Gastroesophageal sphincter (tissue), 4 donors: ENCODE data around the gene MYH6. TPM values are rescaled to one million over a fixed set of nuclear protein-coding genes. Genes with fewer than 3 reads are reported as not detected.
"Not testable (repeated sequence)": the region's sequence is repeated elsewhere in the genome, so short reads cannot be mapped to it uniquely, and the experiment has no call there.

ENCODE experiments used
- ATAC-seq: fragments of 150-250 bp; one replicate; pipeline ENCODE4 v1.9.1; 2016; ENCODE audit warnings: mild to moderate bottlenecking, moderate library complexity
- H3K27ac ChIP-seq, 4 donors: fragments of 200-600 bp; sonication (generic) in 3 of 4; 1 replicate in 3 of 4; 2 replicates in 1 of 4; pipeline ENCODE4 v1.5.1; 2016 to 2019
- H3K27me3 ChIP-seq: fragments of 200-600 bp; sonication (generic); one replicate; pipeline ENCODE4 v1.5.1; 2019
- H3K36me3 ChIP-seq, 2 donors: fragments of 200-600 bp; sonication (generic); one replicate each; pipeline ENCODE4 v1.5.1; 2019; ENCODE audit warnings: control low read depth in 1 of 2
- H3K4me1 ChIP-seq, 3 donors: fragments of 200-600 bp; sonication (generic); 1 replicate in 2 of 3; 2 replicates in 1 of 3; pipeline ENCODE4 v1.5.1; 2016 to 2019; ENCODE audit warnings: control low read depth in 2 of 3
- H3K4me3 ChIP-seq, 2 donors: fragments of 200-600 bp; sonication (generic); one replicate each; pipeline ENCODE4 v1.5.1; 2019; ENCODE audit warnings: mild to moderate bottlenecking in 1 of 2, moderate library complexity in 1 of 2
- H3K9me3 ChIP-seq, 3 donors: fragments of 200-600 bp; sonication (generic); one replicate each; pipeline ENCODE4 v1.5.1; 2017 to 2019; ENCODE audit warnings: control low read depth in 2 of 3
- CTCF ChIP-seq, 4 experiments: fragments of 200-600 bp in 2 of 4; fragments of 450-650 bp in 2 of 4; sonication (generic) in 1 of 4; IDR thresholded peaks; one replicate each; pipeline ENCODE4 v1.5.1; 2017 to 2019; ENCODE audit warnings: antibody characterized with exemption in 4 of 4, mild to moderate bottlenecking in 2 of 4, moderate library complexity in 2 of 4
- EP300 ChIP-seq: sonication (generic); formaldehyde crosslinking; IDR thresholded peaks from one replicate; pipeline ENCODE4 v1.6.1; 2017; ENCODE audit warnings: antibody characterized with exemption, mild to moderate bottlenecking
- POLR2A ChIP-seq, 2 donors: fragments of 450-650 bp; IDR thresholded peaks; one replicate each; pipeline ENCODE4 v1.6.1; 2017; ENCODE audit warnings: antibody characterized with exemption in 2 of 2, mild to moderate bottlenecking in 2 of 2, moderate library complexity in 1 of 2
- POLR2AphosphoS5 ChIP-seq: sonication (generic); formaldehyde crosslinking; IDR thresholded peaks from one replicate; pipeline ENCODE4 v1.6.1; 2017; ENCODE audit warnings: antibody characterized with exemption
- WGBS, 2 donors: methylation state at CpG; one replicate each; pipeline ENCODE4 v1.1.5; 2018; ENCODE audit warnings: low coverage in 1 of 2; 5-methylcytosine and 5-hydroxymethylcytosine counted together
- total RNA-seq, 4 donors: library from RNA; depleted of rRNA; stranded (reverse); fragments of >200 nt; gene quantifications; one replicate each; pipeline ENCODE4 v1.1.0, GENCODE V29; 2016

The MYH6 gene
- not detected for total RNA-seq

- no peaks in the 10 kb centered on the region for H3K4me1 ChIP-seq
- no peak within 1 kb of the TSS for H3K4me3 ChIP-seq
- H3K9me3 ChIP-seq = no peaks in the 10 kb centered on the region
- H3K27ac ChIP-seq = no peak within 1 kb of the TSS
- no peaks in the 10 kb centered on the region for H3K36me3 ChIP-seq
- WGBS, 2 donors = 74 to 87% methylated on average over 4 to 13 of the region's 15 CpGs
- peaks cover 53% of the 10 kb centered on the region for H3K27me3 ChIP-seq
- no peak for TF ChIP-seq CTCF (IDR thresholded peaks at IDR 0.05)
- TF ChIP-seq EP300 = no peak
- TF ChIP-seq POLR2A (IDR thresholded peaks at IDR 0.05) = no peak
- no peak for TF ChIP-seq POLR2AphosphoS5
- no peak for ATAC-seq
Measured at GRCh38 chr14:23407516-23408306, at the start of gene MYH6. MYH6 (minus strand) TSS chr14:23408273; CDS start chr14:23407223, 1,050 bp downstream.

- not testable (repeated sequence) for H3K4me3 ChIP-seq, H3K36me3 ChIP-seq, H3K4me1 ChIP-seq, H3K27ac ChIP-seq, ATAC-seq, H3K9me3 ChIP-seq
- H3K27me3 ChIP-seq = peaks cover 34% of the 10 kb centered on the region
- 71 to 75% methylated on average over 3 to 8 of the region's 11 CpGs for WGBS, 2 donors
Measured at GRCh38 chr14:23456883-23457586, 49.0 kb upstream of the MYH6 start.

GRCh38 chr14:23454445-23454856 is 46.4 kb upstream of the MYH6 start:
- no peaks in the 10 kb centered on the region for H3K9me3 ChIP-seq
- 18 to 20% methylated on average over 1 of the region's 1 CpG for WGBS, 2 donors
- peaks cover 48% of the 10 kb centered on the region for H3K27me3 ChIP-seq
- H3K4me1 ChIP-seq = no peaks in the 10 kb centered on the region
- no peak overlapping the region for H3K4me3 ChIP-seq
- no peak overlapping the region for H3K27ac ChIP-seq
- no peaks in the 10 kb centered on the region for H3K36me3 ChIP-seq
- ATAC-seq = no peak
- TF ChIP-seq CTCF (IDR thresholded peaks at IDR 0.05) (no peak), POLR2AphosphoS5 (no peak), POLR2A (IDR thresholded peaks at IDR 0.05) (no peak), EP300 (no peak)

- Histone ChIP-seq H3K9me3 (no peaks in the 10 kb centered on the region), H3K4me3 (no peak overlapping the region), H3K27me3 (peaks cover 35% of the 10 kb centered on the region), H3K4me1 (no peaks in the 10 kb centered on the region), H3K36me3 (no peaks in the 10 kb centered on the region), H3K27ac (no peak overlapping the region)
- no peak for TF ChIP-seq POLR2AphosphoS5
- no peak for TF ChIP-seq POLR2A (IDR thresholded peaks at IDR 0.05)
- TF ChIP-seq EP300 = no peak
- TF ChIP-seq CTCF (IDR thresholded peaks at IDR 0.05) = no peak
- no peak for ATAC-seq
- WGBS, 2 donors = 73 to 76% methylated on average over 2 of the region's 2 CpGs
Measured at GRCh38 chr14:23452237-23452636, 44.2 kb upstream of the MYH6 start.

- Histone ChIP-seq H3K9me3 (no peaks in the 10 kb centered on the region), H3K36me3 (no peaks in the 10 kb centered on the region), H3K4me1 (no peaks in the 10 kb centered on the region), H3K27ac (no peak overlapping the region), H3K4me3 (no peak overlapping the region), H3K27me3 (peaks cover 25% of the 10 kb centered on the region)
- TF ChIP-seq POLR2A (IDR thresholded peaks at IDR 0.05) (no peak), EP300 (no peak), POLR2AphosphoS5 (no peak)
- ATAC-seq = no peak
- 58 to 77% methylated on average over 1 to 2 of the region's 2 CpGs for WGBS, 2 donors
Measured at GRCh38 chr14:23450379-23450778, 42.3 kb upstream of the MYH6 start.

GRCh38 chr14:23449314-23449713 is 41.2 kb upstream of the MYH6 start:
- Histone ChIP-seq H3K27ac (no peak overlapping the region), H3K4me1 (no peaks in the 10 kb centered on the region), H3K4me3 (no peak overlapping the region), H3K27me3 (peaks cover 22% of the 10 kb centered on the region), H3K36me3 (no peaks in the 10 kb centered on the region), H3K9me3 (no peaks in the 10 kb centered on the region)
- no peak for ATAC-seq
- TF ChIP-seq CTCF (IDR thresholded peaks at IDR 0.05) = no peak
- no peak for TF ChIP-seq POLR2AphosphoS5
- TF ChIP-seq EP300 = no peak
- TF ChIP-seq POLR2A (IDR thresholded peaks at IDR 0.05) = no peak
- 64 to 83% methylated on average over 1 of the region's 1 CpG for WGBS, 2 donors
